Neural cell (in vitro differentiated cells): Measurements from ENCODE around the gene GALNT2. TPM values are rescaled to one million over a fixed set of nuclear protein-coding genes. Genes with fewer than 3 reads are reported as not detected.

ENCODE experiments used
- H2AFZ ChIP-seq: fragments of 200-600, 300-800 bp; sonication (generic), shearing (Covaris generic); 2 replicates; pipeline ENCODE4 v1.6.0; 2014; ENCODE audit warnings: low read depth, mild to moderate bottlenecking, antibody characterized with exemption, low read length, moderate library complexity
- H3F3A ChIP-seq: fragments of 200-600 bp; shearing (Covaris generic); 2 replicates; pipeline ENCODE4 v1.6.1; 2016; ENCODE audit warnings: mild to moderate bottlenecking, moderate library complexity, mixed read lengths, antibody characterized with exemption, low read length; ENCODE audit not compliant: insufficient read depth, poor library complexity, severe bottlenecking
- H3K27ac ChIP-seq: fragments of 200-600, 300-800 bp; sonication (generic), shearing (Covaris generic); 2 replicates; pipeline ENCODE4 v1.5.1; 2014; ENCODE audit warnings: mild to moderate bottlenecking, low read length, moderate library complexity
- H3K27me3 ChIP-seq: fragments of 300-800, 200-600 bp; sonication (generic), shearing (Covaris generic); 2 replicates; pipeline ENCODE4 v1.6.0; 2014; ENCODE audit warnings: mild to moderate bottlenecking, low read depth, low read length, moderate library complexity; ENCODE audit not compliant: insufficient read depth
- H3K36me3 ChIP-seq: fragments of 300-800, 200-600 bp; sonication (generic), shearing (Covaris generic); 2 replicates; pipeline ENCODE4 v1.5.1; 2014; ENCODE audit warnings: mild to moderate bottlenecking, antibody characterized with exemption, low read length, moderate library complexity; ENCODE audit not compliant: insufficient read depth
- H3K4me2 ChIP-seq: fragments of 300-800, 200-600 bp; sonication (generic), shearing (Covaris generic); 2 replicates; pipeline ENCODE4 v1.6.0; 2014; ENCODE audit warnings: mild to moderate bottlenecking, low read length
- H3K4me3 ChIP-seq: fragments of 300-800, 200-600 bp; sonication (generic), shearing (Covaris generic); 2 replicates; pipeline ENCODE4 v1.5.1; 2014; ENCODE audit warnings: mild to moderate bottlenecking, low read length, moderate library complexity
- H3K79me2 ChIP-seq: fragments of 200-600 bp; shearing (Covaris generic); replicated peaks from 2 replicates; pipeline ENCODE4 v1.6.0; 2014; ENCODE audit warnings: mild to moderate bottlenecking, low read length, moderate library complexity; ENCODE audit not compliant: insufficient read depth
- H3K9ac ChIP-seq: fragments of 300-800, 200-600 bp; sonication (generic), shearing (Covaris generic); 2 replicates; pipeline ENCODE4 v1.6.1; 2016; ENCODE audit warnings: mild to moderate bottlenecking, low read length, mixed read lengths
- H3K9me2 ChIP-seq: fragments of 200-600 bp; shearing (Covaris generic); 2 replicates; pipeline ENCODE4 v1.6.1; 2016; ENCODE audit warnings: mild to moderate bottlenecking, low read length, mixed read lengths; ENCODE audit not compliant: insufficient read depth
- H3K9me3 ChIP-seq: fragments of 200-600, 300-800 bp; sonication (generic), shearing (Covaris generic); 2 replicates; pipeline ENCODE4 v1.6.1; 2016; ENCODE audit warnings: mild to moderate bottlenecking, mixed run types, low read length, moderate library complexity, mixed read lengths
- H4K20me1 ChIP-seq: fragments of 200-600 bp; shearing (Covaris generic); 2 replicates; pipeline ENCODE4 v1.6.1; 2016; ENCODE audit warnings: mild to moderate bottlenecking, mixed run types; ENCODE audit not compliant: insufficient read depth
- CTCF ChIP-seq: fragments of 450-650 bp; IDR thresholded peaks from 2 replicates; pipeline ENCODE4 v1.5.1; 2014; ENCODE audit warnings: antibody characterized with exemption, mild to moderate bottlenecking, moderate library complexity; ENCODE audit not compliant: poor library complexity, severe bottlenecking
- EP300 ChIP-seq: fragments of 450-650 bp; conservative IDR thresholded peaks from 2 replicates; pipeline ENCODE4 v1.6.1; 2014; ENCODE audit warnings: antibody characterized with exemption, mild to moderate bottlenecking, moderate library complexity; ENCODE audit not compliant: poor library complexity, severe bottlenecking
- EZH2 ChIP-seq: fragments of 200-600, 300-800 bp; shearing (Covaris generic), sonication (generic); IDR thresholded peaks from 2 replicates; pipeline ENCODE4 v1.6.1; 2014; ENCODE audit warnings: antibody characterized with exemption, low read length, borderline replicate concordance, mild to moderate bottlenecking; ENCODE audit not compliant: insufficient read depth, poor library complexity, severe bottlenecking
- MXI1 ChIP-seq: fragments of 450-650 bp; conservative IDR thresholded peaks from 2 replicates; pipeline ENCODE4 v1.6.1; 2014; ENCODE audit warnings: antibody characterized with exemption, mild to moderate bottlenecking; ENCODE audit not compliant: poor library complexity, severe bottlenecking
- POLR2AphosphoS5 ChIP-seq: IDR thresholded peaks from 2 replicates; pipeline ENCODE4 v1.6.1; 2012
- RAD21 ChIP-seq: fragments of 450-650 bp; conservative IDR thresholded peaks from 2 replicates; pipeline ENCODE4 v1.6.1; 2014; ENCODE audit warnings: antibody characterized with exemption, mild to moderate bottlenecking, moderate library complexity
- REST ChIP-seq: IDR thresholded peaks from 2 replicates; pipeline ENCODE4 v1.6.1; 2012; ENCODE audit warnings: borderline replicate concordance
- SMC3 ChIP-seq: fragments of 450-650 bp; conservative IDR thresholded peaks from 2 replicates; pipeline ENCODE4 v1.6.1; 2014; ENCODE audit warnings: antibody characterized with exemption, mild to moderate bottlenecking, moderate library complexity; ENCODE audit not compliant: poor library complexity
- TAF1 ChIP-seq: IDR thresholded peaks from 2 replicates; pipeline ENCODE4 v1.6.1; 2012; ENCODE audit warnings: low read depth
- polyA plus RNA-seq: library from polyadenylated mRNA; depleted of rRNA; stranded (reverse); fragments of >200 nt; gene quantifications from 2 replicates; pipeline ENCODE4 v1.2.3, GENCODE V29; 2014

The GALNT2 gene
- polyA plus RNA-seq, 1 donor from 2014 or later, result 38.8 TPM

GRCh38 chr1:230139741-230140140, 72.7 kb downstream of the GALNT2 start:
- Histone ChIP-seq H3K27ac (peak overlapping the region; percentile 67), H3K9ac (peak overlapping the region; percentile 43), H4K20me1 (no peaks in the 10 kb centered on the region), H3K9me3 (no peaks in the 10 kb centered on the region), H3K36me3 (no peaks in the 10 kb centered on the region), H3K4me2 (no peak overlapping the region), H3K9me2 (no peaks in the 10 kb centered on the region), H3K27me3 (no peaks in the 10 kb centered on the region), H2AFZ (no peak overlapping the region), H3F3A (no peaks in the 10 kb centered on the region), H3K79me2 (peaks cover 7% of the 10 kb centered on the region), H3K4me3 (peak overlapping the region; percentile 56)
- TF ChIP-seq CTCF (no peak), REST (no peak), MXI1 (no peak), RAD21 (no peak), TAF1 (no peak), EZH2 (no peak), EP300 (no peak), POLR2AphosphoS5 (no peak), SMC3 (no peak)

GRCh38 chr1:230140221-230141020, 73.4 kb downstream of the GALNT2 start:
- no peak overlapping the region for H2AFZ ChIP-seq

More at GRCh38 chr1:230140221-230141020, 73.4 kb downstream of the GALNT2 start:
- Histone ChIP-seq H3K9ac (peak overlapping the region; percentile 43), H3K36me3 (no peaks in the 10 kb centered on the region), H3K9me3 (no peaks in the 10 kb centered on the region), H4K20me1 (no peaks in the 10 kb centered on the region), H3K4me2 (peak overlapping the region; percentile 54), H3K27me3 (no peaks in the 10 kb centered on the region), H3K79me2 (peaks cover 11% of the 10 kb centered on the region), H3K27ac (peak overlapping the region; percentile 67), H3K9me2 (no peaks in the 10 kb centered on the region), H3K4me3 (peak overlapping the region; percentile 56), H3F3A (no peaks in the 10 kb centered on the region)
- TF ChIP-seq EP300 (peak; percentile 39), TAF1 (no peak), CTCF (no peak), POLR2AphosphoS5 (peak; percentile 65), RAD21 (peak; percentile 12), MXI1 (peak; percentile 28), SMC3 (peak; percentile 36), REST (peak; percentile 92), EZH2 (no peak)
